NB4 (cell line): ENCODE data around the gene COLEC11.

Source experiments
- DNase-seq: peaks from one replicate; pipeline ENCODE4 v3.0.0; 2010; ENCODE audit warnings: low read depth
- H3K4me3 ChIP-seq: one replicate; pipeline ENCODE4 v1.5.1; 2011; ENCODE audit warnings: mild to moderate bottlenecking, low read depth, low read length, moderate library complexity
- MAX ChIP-seq: IDR thresholded peaks from 2 replicates; pipeline ENCODE4 v1.6.1; 2011; ENCODE audit warnings: low read depth, low read length
- MYC ChIP-seq: IDR thresholded peaks from 2 replicates; pipeline ENCODE4 v1.6.1; 2011; ENCODE audit warnings: low read depth, low read length
- POLR2A ChIP-seq: IDR thresholded peaks from 2 replicates; pipeline ENCODE4 v1.6.1; 2011; ENCODE audit warnings: mild to moderate bottlenecking; ENCODE audit not compliant: insufficient read length; ENCODE audit errors: extremely low read depth
- TF ChIP-seq, protein P1 (sequence below): IDR thresholded peaks from one replicate; pipeline ENCODE4 v1.5.1; 2012; ENCODE audit warnings: low read depth, low read length

The COLEC11 gene

DNA sequence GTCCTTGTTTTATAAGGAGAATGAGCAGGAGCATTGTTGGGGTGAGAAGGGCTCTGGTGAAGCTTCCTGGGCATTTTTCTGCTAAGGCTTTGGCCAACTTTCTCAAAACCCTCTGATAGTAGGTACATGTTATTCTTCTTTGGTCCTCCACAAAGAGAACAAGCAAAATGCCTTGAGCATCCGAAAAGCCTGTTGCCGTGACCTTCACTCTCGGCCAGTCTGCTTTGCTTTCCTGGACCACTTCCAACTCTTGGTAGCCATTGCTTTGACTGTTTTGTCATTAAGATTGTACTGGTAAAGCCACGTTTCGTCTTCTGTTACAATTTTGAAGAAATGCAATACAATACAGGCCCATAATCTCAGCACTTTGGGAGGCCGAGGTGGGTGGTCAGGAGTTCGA lies 35.7 kb downstream of the COLEC11 start:
- DNase-seq, result no peak
- no peak overlapping the region for H3K4me3 ChIP-seq
- no peak for TF ChIP-seq MYC
- no peak for TF ChIP-seq MAX
- TF ChIP-seq POLR2A, result no peak
- TF ChIP-seq, protein P1, sequence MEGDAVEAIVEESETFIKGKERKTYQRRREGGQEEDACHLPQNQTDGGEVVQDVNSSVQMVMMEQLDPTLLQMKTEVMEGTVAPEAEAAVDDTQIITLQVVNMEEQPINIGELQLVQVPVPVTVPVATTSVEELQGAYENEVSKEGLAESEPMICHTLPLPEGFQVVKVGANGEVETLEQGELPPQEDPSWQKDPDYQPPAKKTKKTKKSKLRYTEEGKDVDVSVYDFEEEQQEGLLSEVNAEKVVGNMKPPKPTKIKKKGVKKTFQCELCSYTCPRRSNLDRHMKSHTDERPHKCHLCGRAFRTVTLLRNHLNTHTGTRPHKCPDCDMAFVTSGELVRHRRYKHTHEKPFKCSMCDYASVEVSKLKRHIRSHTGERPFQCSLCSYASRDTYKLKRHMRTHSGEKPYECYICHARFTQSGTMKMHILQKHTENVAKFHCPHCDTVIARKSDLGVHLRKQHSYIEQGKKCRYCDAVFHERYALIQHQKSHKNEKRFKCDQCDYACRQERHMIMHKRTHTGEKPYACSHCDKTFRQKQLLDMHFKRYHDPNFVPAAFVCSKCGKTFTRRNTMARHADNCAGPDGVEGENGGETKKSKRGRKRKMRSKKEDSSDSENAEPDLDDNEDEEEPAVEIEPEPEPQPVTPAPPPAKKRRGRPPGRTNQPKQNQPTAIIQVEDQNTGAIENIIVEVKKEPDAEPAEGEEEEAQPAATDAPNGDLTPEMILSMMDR, result no peak

DNA sequence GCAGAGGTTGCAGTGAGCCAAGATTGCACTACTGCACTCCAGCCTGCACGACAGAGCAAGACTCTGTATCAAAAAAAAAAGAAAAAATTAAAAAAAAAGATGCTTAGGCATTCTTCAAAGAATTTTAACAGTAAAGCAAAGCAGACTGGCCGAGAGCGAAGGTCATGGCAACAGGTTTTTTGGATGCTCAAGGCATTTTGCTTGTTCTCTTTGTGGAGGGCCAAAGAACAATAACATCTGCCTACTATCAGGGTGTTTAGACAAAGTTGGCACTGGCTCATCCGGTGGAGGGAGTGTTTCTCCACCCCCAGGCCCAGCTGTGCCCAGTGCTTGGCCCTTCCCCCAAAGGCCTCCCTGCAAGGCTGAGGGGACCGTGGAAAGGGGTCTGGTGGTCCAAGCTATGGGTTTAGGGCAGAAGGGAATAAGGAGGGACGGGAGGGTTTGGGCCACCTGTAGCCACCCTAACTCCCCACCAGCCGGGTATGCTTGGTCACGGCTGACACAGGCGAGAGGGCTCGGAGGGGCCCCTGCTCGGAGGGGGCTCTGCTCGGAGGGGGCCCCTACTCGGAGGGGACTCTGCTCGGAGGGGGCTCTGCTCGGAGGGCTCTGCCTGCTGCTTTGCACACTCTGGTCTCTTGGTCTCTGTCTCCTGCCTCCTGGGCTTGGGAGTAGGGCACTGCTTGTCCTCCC lies 36.4 kb downstream of the COLEC11 start:
- no peak overlapping the region for H3K4me3 ChIP-seq
- no peak for DNase-seq
- TF ChIP-seq, protein P1, result no peak
- TF ChIP-seq MAX, result no peak
- no peak for TF ChIP-seq MYC
- TF ChIP-seq POLR2A, result no peak

DNA sequence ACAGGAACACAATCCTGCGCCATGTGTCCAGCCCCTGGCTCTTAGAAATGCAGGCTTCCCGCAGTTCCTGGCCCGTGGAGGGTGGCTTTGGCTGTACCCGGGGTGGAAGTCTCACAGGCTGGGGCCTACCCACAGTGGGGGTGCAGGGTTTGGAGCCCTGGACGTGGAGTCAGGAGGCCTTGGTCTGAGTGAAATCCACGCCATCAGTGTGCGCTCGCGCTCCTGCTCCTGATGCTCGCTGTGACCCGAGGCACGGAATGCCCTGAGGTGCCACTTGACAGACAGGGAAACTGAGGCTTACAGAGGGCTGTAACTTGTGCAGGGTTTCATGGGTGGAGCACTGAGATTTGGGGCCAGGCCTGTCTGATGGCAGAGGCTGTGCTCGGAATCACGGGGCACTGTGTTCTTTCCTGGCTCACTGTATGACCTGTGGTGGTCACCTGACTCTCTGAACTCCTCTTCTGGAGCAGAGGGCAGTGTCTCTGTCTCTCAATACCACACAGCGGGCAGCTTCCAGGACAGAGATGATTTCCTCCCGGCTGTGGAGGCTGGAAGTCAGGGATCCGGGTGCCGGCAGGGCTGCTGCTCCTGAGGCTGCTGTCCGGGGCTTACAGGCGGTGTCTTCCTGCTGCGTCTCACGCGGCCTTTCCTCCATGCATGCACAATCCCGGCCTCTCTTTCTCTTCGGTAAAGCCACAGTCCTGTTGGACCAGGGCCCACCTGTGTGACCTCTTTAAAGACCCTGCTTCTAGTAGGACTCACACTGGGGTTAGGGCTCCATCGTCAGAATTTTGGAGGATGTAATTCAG lies 37.1 kb downstream of the COLEC11 start:
- DNase-seq, result no peak
- no peak overlapping the region for H3K4me3 ChIP-seq
- TF ChIP-seq MAX, result no peak
- TF ChIP-seq, protein P1, result no peak
- TF ChIP-seq POLR2A, result no peak
- no peak for TF ChIP-seq MYC

- H3K4me3 ChIP-seq, result no peak overlapping the region
- no peak for DNase-seq
- no peak for TF ChIP-seq POLR2A
- no peak for TF ChIP-seq MAX
- TF ChIP-seq, protein P1, result no peak
Measured at GRCh38 chr2:3633089-3633981, 38.4 kb downstream of the COLEC11 start.

DNA sequence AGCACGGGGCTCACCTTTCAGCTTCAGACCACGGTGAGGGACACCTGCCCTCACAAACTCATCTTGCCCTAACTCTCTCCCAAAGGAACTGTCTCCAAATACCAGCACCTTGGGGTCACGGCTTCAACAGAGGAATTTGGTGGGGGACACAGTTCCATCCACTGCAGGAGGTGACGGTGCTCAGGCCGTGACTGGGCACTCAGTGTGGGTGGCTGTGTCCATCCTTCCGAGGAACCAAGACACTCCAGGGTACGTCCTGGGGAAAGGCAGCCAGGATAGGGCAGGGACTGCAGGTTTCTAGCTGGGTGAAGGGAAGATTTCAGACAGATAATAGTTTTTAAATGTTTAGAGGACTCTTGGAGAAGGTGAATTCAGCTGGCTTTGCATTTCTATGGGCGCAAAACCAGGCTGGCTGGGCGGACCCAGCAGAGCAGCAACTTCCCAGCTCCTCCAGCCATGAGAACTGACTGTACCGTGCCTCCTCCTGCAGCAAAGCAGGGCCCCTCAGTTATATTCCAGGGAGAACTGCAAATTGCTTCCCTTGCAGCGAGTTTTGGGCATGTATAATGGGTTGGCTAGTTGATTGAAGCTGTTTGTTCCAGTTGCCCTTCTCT lies 39.2 kb downstream of the COLEC11 start:
- H3K4me3 ChIP-seq, result no peak overlapping the region
- no peak for TF ChIP-seq MYC
- TF ChIP-seq MAX, result no peak
- no peak for TF ChIP-seq POLR2A
- TF ChIP-seq, protein P1, result no peak
- DNase-seq, result no peak
